HEK293 (cell line): Measurements from ENCODE around the gene MUC20.
"Not testable (repeated sequence)": the region's sequence is repeated elsewhere in the genome, so short reads cannot be mapped to it uniquely, and the experiment has no call there.

Experiments used
- HOXA7 ChIP-seq: sonication (generic); formaldehyde crosslinking; IDR thresholded peaks from 2 replicates; pipeline ENCODE4 v1.8.1; 2022; ENCODE audit warnings: missing genetic modification reagents, borderline replicate concordance
- HOXD13 ChIP-seq: sonication (generic); formaldehyde crosslinking; IDR thresholded peaks from 2 replicates; pipeline ENCODE4 v1.8.0; 2022; ENCODE audit warnings: missing genetic modification reagents, borderline replicate concordance
- TCF7L2 ChIP-seq: IDR thresholded peaks from 2 replicates; pipeline ENCODE4 v1.6.1; 2011; ENCODE audit warnings: low read depth, mild to moderate bottlenecking, inconsistent platforms, low read length, moderate library complexity, borderline replicate concordance
- ZNF311 ChIP-seq: fragments of 450-650 bp; formaldehyde crosslinking; IDR thresholded peaks from 2 replicates; pipeline ENCODE4 v1.5.1; 2017; ENCODE audit warnings: missing biosample characterization, missing genetic modification characterization, borderline replicate concordance
- ZNF37A ChIP-seq: fragments of 450-650 bp; IDR thresholded peaks from 2 replicates; pipeline ENCODE4 v1.5.1; 2018; ENCODE audit warnings: missing biosample characterization, missing genetic modification characterization
- TF ChIP-seq, protein P1 (sequence below): fragments of 450-650 bp; formaldehyde crosslinking; IDR thresholded peaks from 2 replicates; pipeline ENCODE4 v1.5.1; 2016; ENCODE audit warnings: missing biosample characterization, missing genetic modification characterization
- TF ChIP-seq, protein P2 (sequence below): fragments of 450-650 bp; formaldehyde crosslinking; IDR thresholded peaks from 2 replicates; pipeline ENCODE4 v1.5.1; 2016; ENCODE audit warnings: missing biosample characterization, missing genetic modification characterization

DNA sequence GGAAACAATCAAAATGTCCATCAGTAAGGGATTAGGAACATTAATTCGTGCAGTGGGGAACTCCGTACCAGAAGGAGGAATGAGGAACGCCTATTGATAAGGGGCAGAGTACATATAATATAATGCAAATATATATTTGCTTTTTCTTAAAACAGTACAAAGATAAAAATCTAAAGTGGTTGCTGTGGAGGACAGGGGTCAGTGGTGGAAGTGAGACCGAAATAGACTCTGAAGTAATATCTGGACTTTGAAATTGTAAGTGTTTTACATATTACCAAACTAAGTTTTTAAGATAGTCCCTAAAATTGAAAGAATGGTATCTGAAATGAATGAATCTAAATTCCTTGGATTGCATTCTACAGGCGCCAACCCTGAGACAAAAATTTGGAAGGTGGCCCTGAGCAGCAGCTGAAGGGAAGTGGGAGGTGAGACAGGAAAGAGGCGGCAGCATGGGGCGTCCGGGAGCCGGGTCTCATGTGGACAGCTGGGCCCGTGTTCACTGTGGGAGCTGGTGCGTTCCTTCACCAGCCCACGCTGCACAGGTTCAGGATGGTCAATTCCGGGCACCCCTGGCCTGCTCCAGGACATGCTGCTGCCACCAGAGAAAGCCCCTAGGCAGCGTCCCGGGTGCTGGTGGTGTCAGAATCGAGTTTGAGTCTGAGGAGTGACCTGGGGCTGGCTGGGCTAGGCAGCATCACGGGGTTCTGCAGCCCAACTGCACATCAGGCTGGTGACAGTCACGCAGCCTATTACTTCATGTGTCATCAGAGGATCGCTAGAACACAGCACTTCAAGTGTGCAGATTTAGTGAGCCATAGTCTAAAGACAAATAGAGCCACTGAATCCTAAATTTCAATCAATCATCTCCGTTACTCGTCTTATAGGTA, 31.4 kb upstream of the MUC20 start:
- TF ChIP-seq ZNF311; TCF7L2; ZNF37A (tag by site-specific recombination); HOXD13 (CRISPR knock-in tag); HOXA7: not testable (repeated sequence)
- TF ChIP-seq, protein P1, sequence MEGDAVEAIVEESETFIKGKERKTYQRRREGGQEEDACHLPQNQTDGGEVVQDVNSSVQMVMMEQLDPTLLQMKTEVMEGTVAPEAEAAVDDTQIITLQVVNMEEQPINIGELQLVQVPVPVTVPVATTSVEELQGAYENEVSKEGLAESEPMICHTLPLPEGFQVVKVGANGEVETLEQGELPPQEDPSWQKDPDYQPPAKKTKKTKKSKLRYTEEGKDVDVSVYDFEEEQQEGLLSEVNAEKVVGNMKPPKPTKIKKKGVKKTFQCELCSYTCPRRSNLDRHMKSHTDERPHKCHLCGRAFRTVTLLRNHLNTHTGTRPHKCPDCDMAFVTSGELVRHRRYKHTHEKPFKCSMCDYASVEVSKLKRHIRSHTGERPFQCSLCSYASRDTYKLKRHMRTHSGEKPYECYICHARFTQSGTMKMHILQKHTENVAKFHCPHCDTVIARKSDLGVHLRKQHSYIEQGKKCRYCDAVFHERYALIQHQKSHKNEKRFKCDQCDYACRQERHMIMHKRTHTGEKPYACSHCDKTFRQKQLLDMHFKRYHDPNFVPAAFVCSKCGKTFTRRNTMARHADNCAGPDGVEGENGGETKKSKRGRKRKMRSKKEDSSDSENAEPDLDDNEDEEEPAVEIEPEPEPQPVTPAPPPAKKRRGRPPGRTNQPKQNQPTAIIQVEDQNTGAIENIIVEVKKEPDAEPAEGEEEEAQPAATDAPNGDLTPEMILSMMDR = not testable (repeated sequence)
- TF ChIP-seq, protein P2, sequence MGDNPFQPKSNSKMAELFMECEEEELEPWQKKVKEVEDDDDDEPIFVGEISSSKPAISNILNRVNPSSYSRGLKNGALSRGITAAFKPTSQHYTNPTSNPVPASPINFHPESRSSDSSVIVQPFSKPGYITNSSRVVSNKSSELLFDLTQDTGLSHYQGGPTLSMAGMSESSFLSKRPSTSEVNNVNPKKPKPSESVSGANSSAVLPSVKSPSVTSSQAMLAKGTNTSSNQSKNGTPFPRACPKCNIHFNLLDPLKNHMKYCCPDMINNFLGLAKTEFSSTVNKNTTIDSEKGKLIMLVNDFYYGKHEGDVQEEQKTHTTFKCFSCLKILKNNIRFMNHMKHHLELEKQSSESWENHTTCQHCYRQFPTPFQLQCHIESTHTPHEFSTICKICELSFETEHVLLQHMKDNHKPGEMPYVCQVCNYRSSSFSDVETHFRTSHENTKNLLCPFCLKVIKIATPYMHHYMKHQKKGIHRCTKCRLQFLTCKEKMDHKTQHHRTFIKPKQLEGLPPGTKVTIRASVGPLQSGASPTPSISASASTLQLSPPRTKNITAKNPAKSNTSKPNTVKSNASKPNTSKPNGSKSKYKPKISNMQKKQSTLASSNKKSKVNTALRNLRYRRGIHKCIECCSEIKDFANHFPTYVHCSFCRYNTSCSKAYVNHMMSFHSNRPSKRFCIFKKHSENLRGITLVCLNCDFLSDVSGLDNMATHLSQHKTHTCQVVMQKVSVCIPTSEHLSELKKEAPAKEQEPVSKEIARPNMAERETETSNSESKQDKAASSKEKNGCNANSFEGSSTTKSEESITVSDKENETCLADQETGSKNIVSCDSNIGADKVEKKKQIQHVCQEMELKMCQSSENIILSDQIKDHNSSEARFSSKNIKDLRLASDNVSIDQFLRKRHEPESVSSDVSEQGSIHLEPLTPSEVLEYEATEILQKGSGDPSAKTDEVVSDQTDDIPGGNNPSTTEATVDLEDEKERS (tag by site-specific recombination) = not testable (repeated sequence)
